GM12878 (cell line): Measurements from ENCODE around the gene STAT5A. TPM values are rescaled to one million over a fixed set of nuclear protein-coding genes. Genes with fewer than 3 reads are reported as not detected.

Experiments
- CUX1 ChIP-seq: IDR thresholded peaks from 2 replicates; pipeline ENCODE4 v1.6.1; 2012; ENCODE audit warnings: improper control_type of control experiment, low read depth, low read length; ENCODE audit not compliant: insufficient replicate concordance
- E2F8 ChIP-seq: fragments of 450-650 bp; IDR thresholded peaks from 2 replicates; pipeline ENCODE4 v1.6.1; 2018; ENCODE audit warnings: mild to moderate bottlenecking, low read depth, moderate library complexity; ENCODE audit not compliant: partially characterized antibody
- EZH2 ChIP-seq: IDR thresholded peaks from 2 replicates; pipeline ENCODE4 v1.6.1; 2012; ENCODE audit warnings: low read depth, mild to moderate bottlenecking, control low read depth, inconsistent platforms, low read length, borderline replicate concordance; ENCODE audit not compliant: control insufficient read depth
- JUNB ChIP-seq: IDR thresholded peaks from 2 replicates; pipeline ENCODE4 v1.6.1; 2016; ENCODE audit warnings: antibody characterized with exemption, mild to moderate bottlenecking
- MYB ChIP-seq: fragments of 150-350 bp; IDR thresholded peaks from 2 replicates; pipeline ENCODE4 v1.6.1; 2014; ENCODE audit warnings: mild to moderate bottlenecking, low read depth, low read length, borderline replicate concordance
- NR2F1 ChIP-seq: fragments of 450-650 bp; conservative IDR thresholded peaks from 2 replicates; pipeline ENCODE4 v1.6.1; 2017; ENCODE audit warnings: mild to moderate bottlenecking
- RBBP5 ChIP-seq: fragments of 200-600 bp; sonication (generic); conservative IDR thresholded peaks from 2 replicates; pipeline ENCODE4 v1.6.1; 2016
- RCOR1 ChIP-seq: conservative IDR thresholded peaks from 2 replicates; pipeline ENCODE4 v1.6.1; 2012; ENCODE audit warnings: low read depth, low read length, improper control_type of control experiment
- SRF ChIP-seq, 2 experiments: IDR thresholded peaks; 2 replicates each; pipeline ENCODE4 v1.6.1; 2011; ENCODE audit warnings: low read depth in 2 of 2, low read length in 2 of 2, mild to moderate bottlenecking in 1 of 2, moderate library complexity in 1 of 2
- TAF1 ChIP-seq: IDR thresholded peaks from 2 replicates; pipeline ENCODE4 v1.6.1; 2011; ENCODE audit warnings: mild to moderate bottlenecking, low read depth, low read length, borderline replicate concordance
- ZBED1 ChIP-seq: IDR thresholded peaks from 2 replicates; pipeline ENCODE4 v1.6.1; 2016; ENCODE audit warnings: borderline replicate concordance
- polyA plus RNA-seq, 11 experiments: library from polyadenylated mRNA; depleted of rRNA in 4 of 11; unstranded in 6 of 11; stranded (reverse) in 5 of 11; fragments of >200 nt; fragmentation: Nextera tagmentation in 4 of 11; fragmentation: Illumina TruSeq in 1 of 11; extraction: Ambion mirVana in 4 of 11; extraction: Trizol in 1 of 11; gene quantifications; 1 replicate in 1 of 11; 2 replicates in 10 of 11; pipeline versions ENCODE4 v1.2.1 to v1.2.3, GENCODE V29; 2011 to 2016; ENCODE audit warnings: inconsistent platforms in 2 of 11, missing spikeins in 2 of 11, low read depth in 1 of 11
- total RNA-seq, 4 experiments: library from RNA; depleted of rRNA in 3 of 4; stranded (reverse); fragments of >200 nt in 3 of 4; fragmentation: Illumina TruSeq in 1 of 4; extraction: Trizol in 1 of 4; gene quantifications; 2 replicates each; pipeline versions ENCODE4 v1.2.1 to v1.2.3, GENCODE V29; 2013 to 2021
- TF ChIP-seq, protein P1 (sequence below): IDR thresholded peaks from 2 replicates; pipeline ENCODE4 v1.6.1; 2012; ENCODE audit warnings: low read depth, low read length, improper control_type of control experiment
- TF ChIP-seq, protein P2 (sequence below): fragments of 450-650 bp; IDR thresholded peaks from 2 replicates; pipeline ENCODE4 v1.6.1; 2017; ENCODE audit warnings: mild to moderate bottlenecking, low read depth, inconsistent platforms; ENCODE audit not compliant: poor library complexity, severe bottlenecking

STAT5A gene
- total and polyA plus RNA-seq, 10 of the 15 experiments (the other 5 are each of a cell fraction or from before 2014, with no cell fraction given) = 14.8 to 86.4 (median 41.5) TPM

DNA sequence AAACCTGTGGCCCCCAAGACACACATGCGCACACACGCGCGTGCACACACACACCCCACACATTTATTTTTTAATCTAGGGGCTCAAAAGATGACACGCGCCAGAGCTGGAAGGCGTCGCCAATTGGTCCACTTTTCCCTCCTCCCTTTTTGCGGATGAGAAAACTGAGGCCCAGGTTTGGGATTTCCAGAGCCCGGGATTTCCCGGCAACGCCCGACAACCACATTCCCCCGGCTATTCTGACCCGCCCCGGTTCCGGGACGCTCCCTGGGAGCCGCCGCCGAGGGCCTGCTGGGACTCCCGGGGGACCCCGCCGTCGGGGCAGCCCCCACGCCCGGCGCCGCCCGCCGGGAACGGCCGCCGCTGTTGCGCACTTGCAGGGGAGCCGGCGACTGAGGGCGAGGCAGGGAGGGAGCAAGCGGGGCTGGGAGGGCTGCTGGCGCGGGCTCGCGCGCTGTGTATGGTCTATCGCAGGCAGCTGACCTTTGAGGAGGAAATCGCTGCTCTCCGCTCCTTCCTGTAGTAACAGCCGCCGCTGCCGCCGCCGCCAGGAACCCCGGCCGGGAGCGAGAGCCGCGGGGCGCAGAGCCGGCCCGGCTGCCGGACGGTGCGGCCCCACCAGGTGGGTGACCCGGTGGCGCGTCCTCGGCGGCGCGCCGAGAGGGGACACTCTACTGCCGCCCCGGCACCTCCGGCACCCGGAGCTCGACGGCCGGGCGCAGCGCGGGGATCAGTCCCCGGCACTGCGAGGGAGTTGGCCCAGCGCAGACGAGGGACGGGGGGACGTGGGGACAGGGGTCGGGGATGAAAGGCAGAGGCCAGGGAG, at the start of gene STAT5A (continued):
- TF ChIP-seq E2F8 = no peak
- TF ChIP-seq ZBED1 = no peak
- TF ChIP-seq TAF1 = peak; percentile 42; the same call in 1 of the 2 replicates
- no peak for TF ChIP-seq JUNB
- TF ChIP-seq NR2F1 = peak; percentile 57; the same call in 1 of the 2 replicates
- no peak for TF ChIP-seq SRF (IDR thresholded peaks at IDR 0.05; ENCODE audit: low read depth in 2 of 2, low read length in 2 of 2)
- 0 out of 2 replicates have a peak, but pooled peaks have one; percentile 46 for TF ChIP-seq RCOR1
- TF ChIP-seq, protein P1, sequence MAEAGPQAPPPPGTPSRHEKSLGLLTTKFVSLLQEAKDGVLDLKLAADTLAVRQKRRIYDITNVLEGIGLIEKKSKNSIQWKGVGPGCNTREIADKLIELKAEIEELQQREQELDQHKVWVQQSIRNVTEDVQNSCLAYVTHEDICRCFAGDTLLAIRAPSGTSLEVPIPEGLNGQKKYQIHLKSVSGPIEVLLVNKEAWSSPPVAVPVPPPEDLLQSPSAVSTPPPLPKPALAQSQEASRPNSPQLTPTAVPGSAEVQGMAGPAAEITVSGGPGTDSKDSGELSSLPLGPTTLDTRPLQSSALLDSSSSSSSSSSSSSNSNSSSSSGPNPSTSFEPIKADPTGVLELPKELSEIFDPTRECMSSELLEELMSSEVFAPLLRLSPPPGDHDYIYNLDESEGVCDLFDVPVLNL = no peak
- 0 out of 2 replicates have a peak, but pooled peaks have one; percentile 22 for TF ChIP-seq MYB
- no peak for TF ChIP-seq EZH2
- no peak for TF ChIP-seq CUX1
- TF ChIP-seq, protein P2, sequence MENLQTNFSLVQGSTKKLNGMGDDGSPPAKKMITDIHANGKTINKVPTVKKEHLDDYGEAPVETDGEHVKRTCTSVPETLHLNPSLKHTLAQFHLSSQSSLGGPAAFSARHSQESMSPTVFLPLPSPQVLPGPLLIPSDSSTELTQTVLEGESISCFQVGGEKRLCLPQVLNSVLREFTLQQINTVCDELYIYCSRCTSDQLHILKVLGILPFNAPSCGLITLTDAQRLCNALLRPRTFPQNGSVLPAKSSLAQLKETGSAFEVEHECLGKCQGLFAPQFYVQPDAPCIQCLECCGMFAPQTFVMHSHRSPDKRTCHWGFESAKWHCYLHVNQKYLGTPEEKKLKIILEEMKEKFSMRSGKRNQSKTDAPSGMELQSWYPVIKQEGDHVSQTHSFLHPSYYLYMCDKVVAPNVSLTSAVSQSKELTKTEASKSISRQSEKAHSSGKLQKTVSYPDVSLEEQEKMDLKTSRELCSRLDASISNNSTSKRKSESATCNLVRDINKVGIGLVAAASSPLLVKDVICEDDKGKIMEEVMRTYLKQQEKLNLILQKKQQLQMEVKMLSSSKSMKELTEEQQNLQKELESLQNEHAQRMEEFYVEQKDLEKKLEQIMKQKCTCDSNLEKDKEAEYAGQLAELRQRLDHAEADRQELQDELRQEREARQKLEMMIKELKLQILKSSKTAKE = no peak
- TF ChIP-seq RBBP5 = no peak
